ENCODE measurements around the gene TMSB4Y.

TMSB4Y gene

GRCh38 chrY:13703568-13703968 is at the start of gene TMSB4Y:
Gene TMSB4Y (plus strand): TSS chrY:13703899.
- no peak for DNase-seq (ENCODE audit: low read depth)

DNA sequence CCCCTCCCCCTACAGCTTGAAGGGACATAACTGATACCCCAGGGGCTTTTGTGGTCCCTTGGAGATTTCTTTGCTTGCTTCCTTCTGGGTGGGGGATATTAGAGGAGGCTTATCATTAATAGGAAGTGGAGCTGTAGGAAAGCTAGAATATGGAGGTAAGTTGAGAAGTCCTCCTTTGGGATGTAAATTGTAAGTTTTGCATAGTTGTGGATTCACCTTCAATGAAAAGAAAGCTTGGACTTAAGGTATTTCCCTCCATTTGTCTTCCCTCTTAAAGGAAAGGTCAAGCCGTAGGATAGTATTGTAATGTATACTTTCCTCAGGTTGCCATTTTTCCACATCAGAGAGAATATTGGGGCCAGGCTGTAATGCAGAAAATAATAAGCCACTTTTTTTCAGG is 39.5 kb upstream of the TMSB4Y start:
- no peak for DNase-seq (ENCODE audit: low read depth)

GRCh38 chrY:13671122-13671521 is 32.6 kb upstream of the TMSB4Y start:
- no peak for DNase-seq (ENCODE audit: low read depth)

- no peak for DNase-seq (ENCODE audit: low read depth)
Observed at GRCh38 chrY:13702276-13702675, 1.4 kb upstream of the TMSB4Y start.

GRCh38 chrY:13704121-13704930 is 627 bp downstream of the TMSB4Y start:
- DNase-seq (ENCODE audit: low read depth) = no peak

DNA sequence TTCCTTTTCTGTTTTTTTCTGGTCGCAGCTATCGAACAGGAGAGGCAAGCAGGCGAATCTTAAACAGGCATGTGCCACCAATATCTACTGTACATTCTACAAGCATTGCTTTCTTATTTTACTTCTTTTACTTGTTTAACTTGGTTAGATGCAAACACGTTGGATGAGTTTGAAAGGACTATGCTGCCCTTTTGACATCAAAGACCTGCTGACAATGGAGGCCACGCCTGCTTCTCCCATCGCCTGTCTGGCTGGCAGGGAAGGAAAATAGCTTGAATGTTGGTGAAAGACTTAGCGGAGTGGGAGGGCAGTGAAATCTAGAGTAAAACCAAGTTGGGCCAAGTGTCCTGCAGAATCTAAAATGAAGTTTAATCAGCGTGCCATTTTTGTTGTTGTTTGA is 1.5 kb downstream of the TMSB4Y start:
- no peak for DNase-seq (ENCODE audit: low read depth)

- DNase-seq (ENCODE audit: low read depth) = no peak
Observed at GRCh38 chrY:13708038-13708437, 4.3 kb downstream of the TMSB4Y start.

GRCh38 chrY:13718996-13719395 is 15.3 kb downstream of the TMSB4Y start:
- no peak for DNase-seq (ENCODE audit: low read depth)

DNA sequence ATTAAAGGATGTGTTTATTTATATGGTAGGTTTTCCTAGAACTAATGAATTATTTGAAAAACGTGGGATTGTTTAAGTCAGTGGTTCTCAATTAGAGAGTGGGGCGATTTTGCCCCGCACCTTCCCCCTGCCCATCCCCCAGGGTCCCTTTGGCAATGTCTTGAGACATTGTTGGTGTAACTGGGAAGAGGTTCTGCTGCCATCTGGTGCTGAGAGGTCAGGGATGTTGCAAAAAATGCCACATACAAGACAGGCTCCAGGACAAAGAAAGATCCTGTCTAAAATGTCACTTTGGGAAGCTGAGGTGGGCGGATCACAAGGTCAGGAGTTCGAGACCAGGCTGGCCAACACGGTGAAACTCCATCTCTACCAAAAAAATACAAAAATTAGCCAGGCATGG is 25.8 kb downstream of the TMSB4Y start:
- DNase-seq (ENCODE audit: low read depth) = no peak

GRCh38 chrY:13738618-13739017 is 34.9 kb downstream of the TMSB4Y start:
- DNase-seq (ENCODE audit: low read depth) = no peak

DNA sequence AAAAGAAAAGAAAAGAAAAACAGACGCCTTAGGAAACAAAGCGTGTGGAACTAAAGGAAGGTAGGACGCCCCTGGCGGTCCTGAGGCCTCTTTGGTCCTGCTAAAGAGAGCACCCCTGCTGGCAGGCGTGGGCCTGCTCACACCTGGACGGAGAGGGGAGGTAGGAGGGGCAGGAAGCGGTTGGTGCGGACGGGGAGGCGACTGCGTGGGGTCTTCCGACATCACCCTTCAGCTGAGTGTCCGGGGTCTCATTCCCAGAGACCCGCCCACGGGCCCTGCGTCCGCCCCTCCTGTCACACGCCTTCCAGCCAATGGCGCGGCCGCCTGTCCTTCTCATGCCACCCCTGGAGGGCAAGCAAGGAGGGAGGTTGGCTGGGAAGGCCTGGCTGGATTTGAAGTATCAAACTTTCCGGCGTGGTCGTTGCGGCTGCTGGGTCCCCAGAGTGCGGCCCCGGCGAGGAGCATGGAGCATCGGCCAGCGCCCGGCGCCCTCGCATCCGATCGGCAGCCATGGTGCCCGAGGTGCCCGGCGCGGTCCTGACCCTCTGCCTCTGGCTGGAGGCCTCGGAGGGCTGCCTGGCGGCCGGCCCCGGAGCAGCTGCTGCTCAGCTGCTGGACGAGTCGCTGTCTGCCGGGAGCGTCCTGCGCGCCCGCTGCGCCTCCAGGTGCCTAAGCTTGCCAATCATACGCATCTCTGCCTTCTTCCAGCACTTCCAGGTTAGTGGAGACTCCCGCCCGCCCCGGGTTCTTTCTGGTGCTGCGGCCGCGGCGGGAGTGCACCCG is 47.8 kb downstream of the TMSB4Y start:
- no peak for DNase-seq (ENCODE audit: low read depth)

- no peak for DNase-seq (ENCODE audit: low read depth)
Observed at GRCh38 chrY:13754661-13755060, 51.0 kb downstream of the TMSB4Y start.

Data from activated T-helper 1 cell treated with Interleukin-2 at 50 U/mL for 16 hours (primary cell).